AG09309 (cell line): ENCODE results near the gene ATP2B3.

ENCODE experiments used
- DNase-seq: peaks from one replicate; pipeline ENCODE4 v3.0.0-alpha.2; 2010; ENCODE audit warnings: low read depth
- H3K4me3 ChIP-seq: 2 replicates; pipeline ENCODE4 v1.5.1; 2011; ENCODE audit warnings: mild to moderate bottlenecking, low read depth, low read length, moderate library complexity; ENCODE audit not compliant: control insufficient read depth
- TF ChIP-seq, protein P1 (sequence below): IDR thresholded peaks from 2 replicates; pipeline ENCODE4 v1.5.1; 2011; ENCODE audit warnings: mild to moderate bottlenecking, low read depth, low read length, inconsistent platforms; ENCODE audit not compliant: insufficient read depth, control insufficient read depth; ENCODE audit errors: missing control alignments

Gene ATP2B3

DNA sequence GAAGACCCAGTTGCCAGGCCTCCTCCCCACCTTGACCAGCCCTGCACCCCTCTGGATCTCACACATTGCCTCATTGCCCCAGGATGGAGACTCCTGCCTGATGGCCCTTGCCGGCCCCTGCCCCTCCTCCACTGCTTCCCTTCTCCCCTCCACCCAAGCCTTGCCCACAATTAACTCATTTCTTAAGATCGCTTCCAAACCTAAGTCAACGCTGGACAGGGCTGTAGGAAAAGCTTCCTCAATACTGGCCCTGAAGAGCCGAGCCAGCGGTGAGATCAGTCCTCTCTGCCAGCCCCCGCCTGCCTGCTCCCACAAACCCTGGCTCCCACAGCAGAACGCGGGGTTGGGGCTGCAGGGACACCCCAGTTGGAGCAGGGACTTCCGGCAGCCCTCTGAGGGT lies 39.5 kb upstream of the ATP2B3 start:
- TF ChIP-seq, protein P1, sequence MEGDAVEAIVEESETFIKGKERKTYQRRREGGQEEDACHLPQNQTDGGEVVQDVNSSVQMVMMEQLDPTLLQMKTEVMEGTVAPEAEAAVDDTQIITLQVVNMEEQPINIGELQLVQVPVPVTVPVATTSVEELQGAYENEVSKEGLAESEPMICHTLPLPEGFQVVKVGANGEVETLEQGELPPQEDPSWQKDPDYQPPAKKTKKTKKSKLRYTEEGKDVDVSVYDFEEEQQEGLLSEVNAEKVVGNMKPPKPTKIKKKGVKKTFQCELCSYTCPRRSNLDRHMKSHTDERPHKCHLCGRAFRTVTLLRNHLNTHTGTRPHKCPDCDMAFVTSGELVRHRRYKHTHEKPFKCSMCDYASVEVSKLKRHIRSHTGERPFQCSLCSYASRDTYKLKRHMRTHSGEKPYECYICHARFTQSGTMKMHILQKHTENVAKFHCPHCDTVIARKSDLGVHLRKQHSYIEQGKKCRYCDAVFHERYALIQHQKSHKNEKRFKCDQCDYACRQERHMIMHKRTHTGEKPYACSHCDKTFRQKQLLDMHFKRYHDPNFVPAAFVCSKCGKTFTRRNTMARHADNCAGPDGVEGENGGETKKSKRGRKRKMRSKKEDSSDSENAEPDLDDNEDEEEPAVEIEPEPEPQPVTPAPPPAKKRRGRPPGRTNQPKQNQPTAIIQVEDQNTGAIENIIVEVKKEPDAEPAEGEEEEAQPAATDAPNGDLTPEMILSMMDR, result no peak
- no peak for DNase-seq
- no peak overlapping the region for H3K4me3 ChIP-seq

DNA sequence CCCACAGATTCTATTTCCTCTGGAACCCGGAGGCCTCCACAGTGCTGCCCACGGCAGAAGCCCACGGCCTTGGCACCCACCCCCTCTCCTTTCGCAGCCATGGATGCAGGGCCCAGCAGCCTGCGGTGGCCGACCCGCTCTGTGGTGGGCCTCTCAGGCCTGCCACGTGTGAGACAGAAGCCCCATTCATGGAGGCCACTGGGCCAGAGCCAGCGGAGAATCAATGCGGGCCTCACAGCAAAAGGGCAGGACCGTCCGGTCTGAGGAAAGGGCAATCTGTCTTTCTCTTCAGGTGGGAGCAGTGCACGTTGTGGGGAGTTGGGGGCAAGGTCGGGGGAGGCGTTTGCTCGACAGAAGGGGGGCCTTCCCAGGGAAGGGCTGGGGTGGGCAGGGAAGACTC lies 38.7 kb upstream of the ATP2B3 start:
- H3K4me3 ChIP-seq, result no peak overlapping the region
- no peak for DNase-seq
- TF ChIP-seq, protein P1, result no peak

- TF ChIP-seq, protein P1, result no peak
- DNase-seq, result no peak
Observed at GRCh38 chrX:153481043-153481442, 36.4 kb upstream of the ATP2B3 start.

GRCh38 chrX:153482376-153483015 lies 34.9 kb upstream of the ATP2B3 start:
- TF ChIP-seq, protein P1, result no peak
- no peak overlapping the region for H3K4me3 ChIP-seq
- DNase-seq, result no peak

More at GRCh38 chrX:153481043-153481442, 36.4 kb upstream of the ATP2B3 start:
- H3K4me3 ChIP-seq, result no peak overlapping the region

- no peak for DNase-seq
- no peak overlapping the region for H3K4me3 ChIP-seq
- TF ChIP-seq, protein P1, result no peak
Observed at GRCh38 chrX:153485396-153486080, 31.9 kb upstream of the ATP2B3 start.

- H3K4me3 ChIP-seq, result no peak overlapping the region
- TF ChIP-seq, protein P1, result no peak
- no peak for DNase-seq
Observed at GRCh38 chrX:153486171-153486570, 31.3 kb upstream of the ATP2B3 start.
